HepG2 (cell line): ENCODE results near the gene IKZF3. TPM values are rescaled to one million over a fixed set of nuclear protein-coding genes. Genes with fewer than 3 reads are reported as not detected.

Source experiments
- ATAC-seq: fragments of 200-7000 bp; cut with Tn5 transposase; 3 replicates; pipeline ENCODE4 v1.9.1; 2020; ENCODE audit warnings: mild to moderate bottlenecking, moderate library complexity
- BruUV-seq: library from RNA; stranded (reverse); fragments of 400-500 nt; replicated peaks from 2 replicates; lab custom pipeline; 2021; lab: Mats Ljungman, UMichigan
- CTCF ChIA-PET: fragments of 300-600 bp; formaldehyde crosslinking; extraction: SDS; loops from one replicate; lab custom pipeline; 2021; ENCODE audit warnings: low total read pairs, inconsistent platforms, low intra/inter-chr PET ratio; lab: Yijun Ruan, JAX
- POLR2A ChIA-PET: fragments of 350-600 bp; sonication (Branson Sonifier 250); formaldehyde crosslinking; loops from one replicate; lab custom pipeline; 2020; ENCODE audit warnings: antibody characterized with exemption, inconsistent platforms; lab: Yijun Ruan, JAX
- DNase-seq: peaks from one replicate; pipeline ENCODE4 v3.0.0-alpha.2; 2015; ENCODE audit warnings: low spot score
- FAIRE-seq: peaks from 3 replicates; lab custom pipeline; 2011; peaks lifted over from hg19 to GRCh38; lab: Jason Lieb, UNC
- H2AFZ ChIP-seq: one replicate; pipeline ENCODE4 v1.6.1; 2011; ENCODE audit warnings: low read length, inconsistent platforms
- H3K27ac ChIP-seq: fragments of 300-600 bp; 3 replicates; pipeline ENCODE4 v1.8.0; 2011; ENCODE audit warnings: mixed run types, mild to moderate bottlenecking, mixed read lengths, low read length, inconsistent platforms; ENCODE audit not compliant: insufficient read depth; ENCODE audit errors: extremely low read length
- H3K27me3 ChIP-seq, 2 experiments: fragments of 200-600 bp in 1 of 2; 2 replicates in 1 of 2; 3 replicates in 1 of 2; pipeline versions ENCODE4 v1.6.0 to v1.8.0; 2011; ENCODE audit warnings: low read length in 2 of 2, mild to moderate bottlenecking in 2 of 2, moderate library complexity in 2 of 2, inconsistent platforms in 1 of 2; ENCODE audit not compliant: insufficient read depth in 2 of 2, control insufficient read depth in 1 of 2
- H3K36me3 ChIP-seq, 2 experiments: fragments of 200-600 bp in 1 of 2; replicated peaks in 1 of 2; 2 replicates in 1 of 2; 3 replicates in 1 of 2; pipeline versions ENCODE4 v1.5.1 to v1.8.0; 2011; ENCODE audit warnings: low read length in 2 of 2, inconsistent platforms in 1 of 2; ENCODE audit not compliant: insufficient read depth in 2 of 2, control insufficient read depth in 1 of 2
- H3K4me1 ChIP-seq: 2 replicates; pipeline ENCODE4 v1.5.1; 2012; ENCODE audit warnings: low read length, inconsistent platforms; ENCODE audit not compliant: insufficient read depth
- H3K4me2 ChIP-seq: 2 replicates; pipeline ENCODE4 v1.6.0; 2011; ENCODE audit warnings: low read depth, low read length, inconsistent platforms
- H3K4me3 ChIP-seq, 3 experiments: fragments of 200-600 bp in 1 of 3; sonication (generic), shearing (Covaris generic) in 1 of 3; replicated peaks in 1 of 3; 2 replicates each; pipeline ENCODE4 v1.5.1; 2011 to 2016; ENCODE audit warnings: low read length in 3 of 3, inconsistent platforms in 2 of 3, low read depth in 2 of 3, mild to moderate bottlenecking in 2 of 3, control low read depth in 1 of 3, mixed read lengths in 1 of 3; ENCODE audit not compliant: insufficient read depth in 1 of 3
- H3K79me2 ChIP-seq: one replicate; pipeline ENCODE4 v1.6.1; 2011; ENCODE audit warnings: low read length, inconsistent platforms; ENCODE audit not compliant: insufficient read depth
- H3K9ac ChIP-seq: 2 replicates; pipeline ENCODE4 v1.6.0; 2011; ENCODE audit warnings: mild to moderate bottlenecking, low read depth, low read length, inconsistent platforms; ENCODE audit not compliant: insufficient read depth
- H3K9me3 ChIP-seq: 2 replicates; pipeline ENCODE4 v1.5.1; 2012; ENCODE audit warnings: mild to moderate bottlenecking, low read length
- H4K20me1 ChIP-seq: 2 replicates; pipeline ENCODE4 v1.6.0; 2011; ENCODE audit warnings: inconsistent platforms, mild to moderate bottlenecking, low read length, moderate library complexity; ENCODE audit not compliant: insufficient read depth
- ARNTL ChIP-seq: sonication (generic); formaldehyde crosslinking; IDR thresholded peaks from 2 replicates; pipeline ENCODE4 v1.4.0; 2020; ENCODE audit warnings: mild to moderate bottlenecking, missing genetic modification reagents
- GABPB1 ChIP-seq: IDR thresholded peaks from 2 replicates; pipeline ENCODE4 v1.6.1; 2016; ENCODE audit warnings: mild to moderate bottlenecking, missing genetic modification reagents, moderate library complexity, missing compliant biosample characterization
- HOXA3 ChIP-seq: sonication (generic); formaldehyde crosslinking; IDR thresholded peaks from 2 replicates; pipeline ENCODE4 v1.5.0; 2020; ENCODE audit warnings: missing genetic modification reagents
- IRF2 ChIP-seq: IDR thresholded peaks from 2 replicates; pipeline ENCODE4 v1.6.1; 2018; ENCODE audit warnings: missing genetic modification reagents, missing compliant biosample characterization
- JDP2 ChIP-seq: sonication (generic); formaldehyde crosslinking; IDR thresholded peaks from 2 replicates; pipeline ENCODE4 v1.8.1; 2022; ENCODE audit warnings: missing genetic modification reagents, borderline replicate concordance
- MXI1 ChIP-seq: IDR thresholded peaks from 3 replicates; pipeline ENCODE4 v1.6.1; 2012; ENCODE audit warnings: low read depth, low read length, inconsistent platforms, borderline replicate concordance
- TCF7 ChIP-seq: sonication (generic); IDR thresholded peaks from 2 replicates; pipeline ENCODE4 v1.6.1; 2016; ENCODE audit warnings: antibody characterized with exemption, low read depth
- ZBTB14 ChIP-seq: sonication (generic); formaldehyde crosslinking; IDR thresholded peaks from 2 replicates; pipeline ENCODE4 v1.4.0; 2020; ENCODE audit warnings: missing genetic modification reagents
- ZNF329 ChIP-seq: sonication (generic); formaldehyde crosslinking; IDR thresholded peaks from 2 replicates; pipeline ENCODE4 v1.9.0; 2021; ENCODE audit warnings: low read depth, mild to moderate bottlenecking, missing genetic modification reagents
- ZNF33B ChIP-seq: sonication (generic); formaldehyde crosslinking; IDR thresholded peaks from 2 replicates; pipeline ENCODE4 v1.5.1; 2020; ENCODE audit warnings: mild to moderate bottlenecking, missing genetic modification reagents
- ZNF83 ChIP-seq: sonication (generic); formaldehyde crosslinking; IDR thresholded peaks from 2 replicates; pipeline ENCODE4 v1.4.0; 2020; ENCODE audit warnings: missing genetic modification reagents, mild to moderate bottlenecking, borderline replicate concordance
- ZNF878 ChIP-seq: sonication (generic); formaldehyde crosslinking; IDR thresholded peaks from 2 replicates; pipeline ENCODE4 v1.8.1; 2023; ENCODE audit warnings: mild to moderate bottlenecking, missing genetic modification reagents, moderate library complexity
- ZSCAN21 ChIP-seq: sonication (generic); formaldehyde crosslinking; IDR thresholded peaks from 2 replicates; pipeline ENCODE4 v1.8.0; 2022; ENCODE audit warnings: mild to moderate bottlenecking, missing genetic modification reagents, moderate library complexity, borderline replicate concordance
- WGBS: methylation state at CpG from one replicate; pipeline ENCODE4 v1.1.6; 2017; ENCODE audit warnings: low lambda C conversion rate; 5-methylcytosine and 5-hydroxymethylcytosine counted together
- in situ Hi-C: cut with HindIII; loops from 2 replicates; pipeline ENCODE4 v1.10.0; 2017; ENCODE audit warnings: low pct_unique_long_range_greater_than_20kb; ENCODE audit not compliant: extremely low pct_ligation_motif_present
- intact Hi-C: fragments of 100-400 bp; cut with micrococcal nuclease; formaldehyde crosslinking; loops from one replicate; pipeline ENCODE4 v1.10.0; 2022; ENCODE audit not compliant: unreplicated experiment
- polyA plus RNA-seq, 8 experiments: library from polyadenylated mRNA; depleted of rRNA in 3 of 8; stranded (reverse) in 7 of 8; unstranded in 1 of 8; fragments of >200 nt; fragmentation: Illumina TruSeq in 4 of 8; extraction: Trizol in 4 of 8; gene quantifications; 2 replicates each; pipeline versions ENCODE4 v1.2.1 to v1.2.3, GENCODE V29; 2011 to 2016; ENCODE audit warnings: low read depth in 4 of 8, missing spikeins in 1 of 8, mixed read lengths in 1 of 8; ENCODE audit not compliant: insufficient read depth in 1 of 8
- total RNA-seq, 5 experiments: library from RNA; depleted of rRNA; stranded (reverse); fragments of >200 nt; fragmentation: Illumina TruSeq; extraction: Trizol; gene quantifications; 2 replicates each; pipeline ENCODE4 v1.2.3, GENCODE V29; 2016; ENCODE audit warnings: low read depth in 1 of 5

Gene IKZF3
- total and polyA plus RNA-seq, 2 of the 13 experiments (the other 11 are each of a cell fraction or from before 2014, with no cell fraction given) = not detected

- Histone ChIP-seq H3K27me3 (peaks cover 2 to 23% of the 10 kb centered on the region in 2 experiments; a peak in 4 of 5 replicates), H3K27ac (no peak overlapping the region), H3K4me3 (no peak overlapping the region), H3K4me1 (no peaks in the 10 kb centered on the region), H2AFZ (no peak overlapping the region), H3K4me2 (no peak overlapping the region), H4K20me1 (no peaks in the 10 kb centered on the region), H3K9me3 (no peaks in the 10 kb centered on the region), H3K36me3 (no peaks in the 10 kb centered on the region), H3K79me2 (no peaks in the 10 kb centered on the region), H3K9ac (no peak overlapping the region)
- no peak for TF ChIP-seq HOXA3 (CRISPR knock-in tag)
- TF ChIP-seq ZNF329 (CRISPR knock-in tag) = no peak
- no peak for TF ChIP-seq ZNF83 (CRISPR knock-in tag)
- TF ChIP-seq JDP2 (CRISPR knock-in tag) = no peak
- TF ChIP-seq ZBTB14 = no peak
- no peak for TF ChIP-seq ZNF878 (CRISPR knock-in tag)
- no peak for TF ChIP-seq ARNTL (CRISPR knock-in tag)
- TF ChIP-seq GABPB1 = no peak
- no peak for TF ChIP-seq TCF7
- no peak for TF ChIP-seq ZSCAN21 (CRISPR knock-in tag)
- no peak for TF ChIP-seq MXI1
- TF ChIP-seq ZNF33B (CRISPR knock-in tag) = no peak
- no peak for TF ChIP-seq IRF2 (CRISPR knock-in tag)
- BruUV-seq = no TSS peak
- FAIRE-seq = no peak
- 6% methylated on average over 2 of the region's 2 CpGs for WGBS
- in situ Hi-C loops = loop anchor here (5.0 kb wide), 1 partner anchor 110 kb away; the partner anchor contains the start of gene PSMD3
- DNase-seq = no peak
- ATAC-seq = no peak
- POLR2A ChIA-PET = no interaction called here
- intact Hi-C loops = loop anchor here (1.0 kb wide), 1 partner anchor 108 kb away; the partner anchor contains the start of gene PSMD3
- CTCF ChIA-PET = interaction anchor here (0.7 to 1.4 kb wide), 3 partner anchors 56 to 142 kb away, joined by 3 to 14 read pairs (median 3); partner anchors contain the start of genes LRRC3C, ORMDL3 and PSMD3
Measured at GRCh38 chr17:39871801-39872200, 7.7 kb upstream of the IKZF3 start.
